ENCODE results near the gene BRD7.
"Not testable (repeated sequence)": the region's sequence is repeated elsewhere in the genome, so short reads cannot be mapped to it uniquely, and the experiment has no call there.

BRD7 gene

DNA sequence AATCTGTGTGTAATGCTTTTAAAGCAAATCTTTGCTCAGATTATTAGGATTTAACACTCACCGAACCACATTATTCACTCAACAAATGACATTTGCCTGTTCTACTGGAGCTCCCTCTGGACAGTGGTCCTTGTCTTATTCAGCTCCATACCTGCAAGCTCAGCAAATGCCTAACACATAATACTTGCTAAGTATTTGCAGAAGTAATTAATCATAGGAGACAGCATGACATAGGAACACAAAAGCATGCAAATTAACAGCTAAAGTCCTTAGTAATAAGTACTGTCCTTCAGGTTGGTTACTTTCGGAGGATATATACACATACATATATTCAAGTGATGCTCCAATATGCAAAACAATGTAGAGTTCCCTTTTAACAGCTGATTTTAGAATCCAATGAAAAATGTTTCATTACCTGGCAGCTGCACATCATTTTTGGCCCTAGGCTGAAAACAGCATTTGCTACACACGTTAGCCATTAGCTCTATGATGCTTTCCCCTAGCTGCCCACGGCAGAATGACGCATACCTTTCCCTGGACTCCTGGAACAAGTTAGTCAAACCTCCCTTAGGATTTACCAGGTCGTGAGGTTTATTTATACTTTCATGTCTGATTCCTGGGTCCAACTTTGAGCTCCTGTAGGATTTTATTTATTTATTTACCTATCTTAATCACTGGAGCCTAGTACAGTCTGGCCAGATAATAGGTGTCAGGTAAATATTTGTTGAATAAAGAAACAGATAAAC, 8.6 kb downstream of the BRD7 start:
- TF ChIP-seq, protein P1, sequence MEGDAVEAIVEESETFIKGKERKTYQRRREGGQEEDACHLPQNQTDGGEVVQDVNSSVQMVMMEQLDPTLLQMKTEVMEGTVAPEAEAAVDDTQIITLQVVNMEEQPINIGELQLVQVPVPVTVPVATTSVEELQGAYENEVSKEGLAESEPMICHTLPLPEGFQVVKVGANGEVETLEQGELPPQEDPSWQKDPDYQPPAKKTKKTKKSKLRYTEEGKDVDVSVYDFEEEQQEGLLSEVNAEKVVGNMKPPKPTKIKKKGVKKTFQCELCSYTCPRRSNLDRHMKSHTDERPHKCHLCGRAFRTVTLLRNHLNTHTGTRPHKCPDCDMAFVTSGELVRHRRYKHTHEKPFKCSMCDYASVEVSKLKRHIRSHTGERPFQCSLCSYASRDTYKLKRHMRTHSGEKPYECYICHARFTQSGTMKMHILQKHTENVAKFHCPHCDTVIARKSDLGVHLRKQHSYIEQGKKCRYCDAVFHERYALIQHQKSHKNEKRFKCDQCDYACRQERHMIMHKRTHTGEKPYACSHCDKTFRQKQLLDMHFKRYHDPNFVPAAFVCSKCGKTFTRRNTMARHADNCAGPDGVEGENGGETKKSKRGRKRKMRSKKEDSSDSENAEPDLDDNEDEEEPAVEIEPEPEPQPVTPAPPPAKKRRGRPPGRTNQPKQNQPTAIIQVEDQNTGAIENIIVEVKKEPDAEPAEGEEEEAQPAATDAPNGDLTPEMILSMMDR (IDR thresholded peaks at IDR 0.05; ENCODE audit: control insufficient read depth, extremely low read depth, insufficient read depth) = no peak
- H3K4me3 ChIP-seq (ENCODE audit: low read depth, low read length) = no peak overlapping the region
- DNase-seq (ENCODE audit: low read depth) = peak; percentile 68

DNA sequence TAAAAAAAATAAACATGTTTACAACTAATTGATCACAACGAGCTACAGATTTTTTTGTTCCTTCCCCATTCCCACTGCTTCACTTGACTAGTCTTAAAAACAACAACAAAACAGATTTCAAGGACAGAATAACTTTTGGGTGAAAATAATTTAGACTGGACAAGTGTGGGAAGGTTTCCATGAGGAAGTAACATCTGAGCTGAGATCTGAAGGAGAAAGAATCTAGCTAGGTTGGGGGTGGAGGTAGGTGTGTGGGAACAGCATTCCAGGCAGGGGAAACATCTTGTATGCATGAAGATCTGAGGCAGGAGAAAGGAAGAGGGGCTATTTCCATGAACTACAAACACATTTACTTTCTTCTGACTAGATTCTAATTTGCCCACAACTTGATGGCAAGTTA, 9.2 kb downstream of the BRD7 start:
- no peak for DNase-seq (ENCODE audit: low read depth)
- TF ChIP-seq, protein P1 (IDR thresholded peaks at IDR 0.05; ENCODE audit: control insufficient read depth, extremely low read depth, insufficient read depth) = no peak
- H3K4me3 ChIP-seq (ENCODE audit: low read depth, low read length) = no peak overlapping the region

DNA sequence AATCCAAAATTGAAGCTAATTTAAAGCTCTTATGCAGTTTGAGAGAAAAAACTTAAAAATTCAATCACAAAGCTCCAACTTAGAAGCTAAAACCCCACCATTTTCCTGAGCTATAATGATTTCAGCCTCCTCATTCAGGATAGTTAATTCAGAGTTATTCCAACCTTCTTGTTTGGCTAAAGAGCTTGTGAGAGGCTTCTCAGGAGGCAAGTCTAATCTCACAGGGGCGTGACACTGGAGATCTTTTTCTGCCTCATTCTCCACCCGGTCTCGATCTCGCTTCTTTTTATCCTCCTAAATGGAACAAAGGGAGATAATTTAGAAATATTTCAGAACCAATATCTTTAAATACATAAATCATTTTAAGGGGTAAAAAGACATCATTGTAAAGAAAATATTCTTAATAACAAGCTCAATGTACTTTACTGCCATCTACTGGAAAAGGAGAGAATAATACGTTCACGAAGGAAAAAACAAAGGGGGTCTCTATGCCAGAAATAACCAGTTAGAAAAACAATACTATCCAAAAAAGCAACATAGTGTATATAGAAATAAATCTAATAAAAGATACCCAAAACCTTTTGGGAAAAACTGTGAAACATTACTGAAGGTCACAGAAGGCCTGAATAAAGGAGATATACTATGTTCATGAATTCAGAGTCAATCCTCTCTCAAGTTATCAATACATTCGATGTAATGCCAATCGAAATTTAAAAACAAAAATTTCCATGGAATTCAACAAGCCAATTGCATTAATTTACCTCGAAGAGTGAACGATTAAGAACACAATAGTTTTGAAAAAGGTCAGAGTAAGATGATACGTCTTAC, 13.9 kb downstream of the BRD7 start:
- no peak for DNase-seq (ENCODE audit: low read depth)
- no peak overlapping the region for H3K4me3 ChIP-seq (ENCODE audit: low read depth, low read length)
- TF ChIP-seq, protein P1 (IDR thresholded peaks at IDR 0.05; ENCODE audit: control insufficient read depth, extremely low read depth, insufficient read depth) = peak; percentile 48

DNA sequence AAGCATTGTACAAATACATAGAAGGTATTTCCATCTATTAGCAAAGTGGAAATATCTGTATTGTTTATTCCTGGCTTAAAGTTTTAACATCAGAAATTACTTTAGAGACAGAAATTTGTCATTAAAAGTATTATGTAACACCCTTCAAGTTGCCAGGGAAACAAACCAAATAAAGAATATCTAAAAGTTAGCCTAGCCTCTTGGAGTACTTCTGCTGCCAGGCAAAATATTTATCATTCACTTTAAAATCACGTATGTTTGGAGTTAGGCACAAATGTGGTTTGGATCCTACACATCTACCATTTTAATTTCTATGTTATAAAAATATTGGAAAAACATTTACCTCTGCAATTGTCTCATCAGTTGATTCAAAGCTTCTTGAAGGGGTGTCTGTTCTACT, 14.7 kb downstream of the BRD7 start:
- no peak overlapping the region for H3K4me3 ChIP-seq (ENCODE audit: low read depth, low read length)
- DNase-seq (ENCODE audit: low read depth) = no peak
- TF ChIP-seq, protein P1 (IDR thresholded peaks at IDR 0.05; ENCODE audit: control insufficient read depth, extremely low read depth, insufficient read depth) = no peak

DNA sequence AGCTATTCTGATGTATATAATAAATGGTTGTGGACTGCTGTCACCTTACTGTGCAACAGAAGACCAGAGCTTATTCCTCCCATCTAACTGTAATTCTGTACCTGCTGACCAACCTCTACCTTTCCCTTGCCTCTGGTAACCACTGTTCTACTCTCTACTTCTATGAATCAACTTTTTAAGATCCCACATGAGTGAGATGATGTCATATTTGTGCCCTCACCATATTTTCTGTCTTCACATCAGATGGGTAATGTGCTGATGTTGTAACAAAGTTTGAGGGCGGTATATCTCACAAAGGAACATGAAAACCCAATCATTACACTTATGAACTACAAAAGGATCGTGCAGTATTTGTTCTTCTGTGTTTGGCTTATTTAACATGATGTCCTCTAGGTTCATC, 16.8 kb downstream of the BRD7 start:
- DNase-seq (ENCODE audit: low read depth) = no peak
- H3K4me3 ChIP-seq (ENCODE audit: low read depth, low read length) = no peak overlapping the region

DNA sequence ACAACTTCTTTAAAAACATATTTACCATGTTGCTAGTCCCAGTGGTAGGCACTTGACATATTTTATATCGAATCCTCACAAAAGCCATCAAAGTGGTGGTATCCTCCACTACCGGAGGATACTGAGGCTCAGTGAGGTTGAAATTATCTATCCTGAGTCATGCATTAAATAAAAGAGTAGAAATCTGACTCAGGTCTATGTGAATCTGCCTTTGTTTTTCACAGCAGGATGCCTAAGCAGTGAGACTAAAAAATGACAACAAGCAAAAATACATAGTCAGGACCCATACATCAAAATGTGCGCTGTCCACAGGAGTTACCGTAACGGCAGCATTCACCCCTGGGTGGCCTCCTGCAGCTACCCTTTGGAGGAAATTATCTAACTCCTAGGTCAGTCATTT, 17.7 kb downstream of the BRD7 start:
- no peak for DNase-seq (ENCODE audit: low read depth)
- TF ChIP-seq, protein P1 (IDR thresholded peaks at IDR 0.05; ENCODE audit: control insufficient read depth, extremely low read depth, insufficient read depth) = no peak
- no peak overlapping the region for H3K4me3 ChIP-seq (ENCODE audit: low read depth, low read length)

More for the DNA sequence above, 16.8 kb downstream of the BRD7 start:
- TF ChIP-seq, protein P1 (IDR thresholded peaks at IDR 0.05; ENCODE audit: control insufficient read depth, extremely low read depth, insufficient read depth) = no peak

DNA sequence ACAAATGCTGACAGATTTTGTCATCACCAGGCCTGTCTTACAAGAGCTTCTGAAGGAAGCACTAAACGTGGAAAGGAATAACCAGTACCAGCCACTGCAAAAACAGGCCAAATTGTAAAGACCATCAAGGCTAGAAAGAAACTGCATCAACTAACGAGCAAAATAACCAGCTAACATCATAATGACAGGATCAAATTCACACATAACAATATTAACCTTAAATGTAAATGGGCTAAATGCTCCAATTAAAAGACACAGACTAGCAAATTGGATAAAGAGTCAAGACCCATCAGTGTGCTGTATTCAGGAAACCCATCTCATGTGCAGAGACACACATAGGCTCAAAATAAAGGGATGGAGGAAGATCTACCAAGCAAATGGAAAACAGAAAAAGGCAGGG, 23.6 kb downstream of the BRD7 start:
- DNase-seq (ENCODE audit: low read depth); H3K4me3 ChIP-seq (ENCODE audit: low read depth, low read length): not testable (repeated sequence)

DNA sequence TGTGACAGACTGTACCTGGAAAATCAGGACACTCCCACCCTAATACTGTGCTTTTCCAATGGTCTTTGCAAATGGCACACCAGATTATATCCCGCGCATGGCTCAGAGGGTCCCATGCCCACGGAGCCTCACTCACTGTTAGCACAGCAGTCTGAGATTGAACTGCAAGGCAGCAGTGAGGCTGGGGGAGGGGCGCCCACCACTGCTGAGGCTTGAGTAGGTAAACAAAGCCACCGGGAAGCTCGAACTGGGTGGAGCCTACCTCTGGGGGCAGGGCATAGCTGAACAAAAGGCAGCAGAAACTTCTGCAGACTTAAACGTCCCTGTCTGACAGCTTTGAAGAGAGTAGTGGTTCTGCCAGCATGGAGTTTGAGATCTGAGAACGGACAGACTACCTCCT, 25.2 kb downstream of the BRD7 start:
- DNase-seq (ENCODE audit: low read depth); H3K4me3 ChIP-seq (ENCODE audit: low read depth, low read length): not testable (repeated sequence)

Measured in LNCaP clone FGC (cell line).